Prostate gland (tissue), 2 donors: Measurements from ENCODE around the gene PAPOLB.

ENCODE experiments used
- POLR2A ChIP-seq: fragments of 450-650 bp; IDR thresholded peaks from one replicate; pipeline ENCODE4 v1.6.1; 2016; ENCODE audit warnings: antibody characterized with exemption, mild to moderate bottlenecking
- TF ChIP-seq, protein P1 (sequence below), 4 experiments: fragments of 200-600 bp in 2 of 4; fragments of 450-650 bp in 2 of 4; sonication (generic) in 2 of 4; IDR thresholded peaks; 1 replicate in 3 of 4; 2 replicates in 1 of 4; pipeline ENCODE4 v1.5.1; 2016 to 2019; ENCODE audit warnings: antibody characterized with exemption in 4 of 4, mild to moderate bottlenecking in 2 of 4, moderate library complexity in 2 of 4

DNA sequence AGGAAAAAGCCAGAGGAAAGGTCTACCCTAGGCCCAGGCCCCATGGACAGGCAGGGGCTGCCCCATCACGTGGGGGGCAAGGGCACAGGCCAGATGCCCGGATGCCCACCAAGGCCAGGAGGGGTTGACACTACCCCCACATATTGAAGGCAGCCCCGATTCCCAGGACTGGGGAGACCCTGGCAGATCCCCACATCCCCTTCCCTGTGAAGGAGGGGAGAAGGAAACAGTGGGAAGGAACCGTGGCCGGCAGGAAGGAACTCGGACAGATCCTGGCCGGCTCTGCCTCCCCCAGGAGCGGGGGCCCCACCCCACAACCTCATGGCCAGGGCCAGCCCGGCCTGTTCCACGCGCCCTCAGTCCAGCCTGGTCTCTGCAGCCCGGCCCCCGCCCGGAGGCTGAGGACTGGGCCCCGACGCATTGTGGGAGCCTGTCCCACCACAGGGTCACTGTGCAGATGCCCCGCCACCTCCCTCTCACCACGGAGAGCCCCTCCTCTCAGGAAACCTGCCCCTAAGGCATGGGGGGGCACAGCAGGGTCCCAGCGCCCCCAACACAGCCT, 41.3 kb downstream of the PAPOLB start:
- TF ChIP-seq, protein P1, sequence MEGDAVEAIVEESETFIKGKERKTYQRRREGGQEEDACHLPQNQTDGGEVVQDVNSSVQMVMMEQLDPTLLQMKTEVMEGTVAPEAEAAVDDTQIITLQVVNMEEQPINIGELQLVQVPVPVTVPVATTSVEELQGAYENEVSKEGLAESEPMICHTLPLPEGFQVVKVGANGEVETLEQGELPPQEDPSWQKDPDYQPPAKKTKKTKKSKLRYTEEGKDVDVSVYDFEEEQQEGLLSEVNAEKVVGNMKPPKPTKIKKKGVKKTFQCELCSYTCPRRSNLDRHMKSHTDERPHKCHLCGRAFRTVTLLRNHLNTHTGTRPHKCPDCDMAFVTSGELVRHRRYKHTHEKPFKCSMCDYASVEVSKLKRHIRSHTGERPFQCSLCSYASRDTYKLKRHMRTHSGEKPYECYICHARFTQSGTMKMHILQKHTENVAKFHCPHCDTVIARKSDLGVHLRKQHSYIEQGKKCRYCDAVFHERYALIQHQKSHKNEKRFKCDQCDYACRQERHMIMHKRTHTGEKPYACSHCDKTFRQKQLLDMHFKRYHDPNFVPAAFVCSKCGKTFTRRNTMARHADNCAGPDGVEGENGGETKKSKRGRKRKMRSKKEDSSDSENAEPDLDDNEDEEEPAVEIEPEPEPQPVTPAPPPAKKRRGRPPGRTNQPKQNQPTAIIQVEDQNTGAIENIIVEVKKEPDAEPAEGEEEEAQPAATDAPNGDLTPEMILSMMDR (IDR thresholded peaks at IDR 0.05) = no peak
- no peak for TF ChIP-seq POLR2A
